Right lobe of liver (tissue), 6 donors: ENCODE measurements around the gene PRDM15. TPM values are rescaled to one million over a fixed set of nuclear protein-coding genes. Genes with fewer than 3 reads are reported as not detected.
A peak's percentile ranks its signal among the peaks of the same experiment; 100 is the strongest.

Experiments
- ATAC-seq, 4 donors: fragments of 200-7000 bp; cut with Tn5 transposase; one replicate each; pipeline ENCODE4 v1.9.1; 2020; ENCODE audit warnings: mild to moderate bottlenecking in 4 of 4, moderate library complexity in 4 of 4
- DNase-seq, 3 donors: peaks; one replicate each; pipeline ENCODE4 v3.0.0-alpha.2; 2020
- H3K27ac ChIP-seq, 3 donors: fragments of 200-600 bp; one replicate each; pipeline ENCODE4 v1.8.0; 2022
- H3K27me3 ChIP-seq, 2 donors: fragments of 200-600 bp; one replicate each; pipeline ENCODE4 v1.8.0; 2022
- H3K36me3 ChIP-seq, 4 donors: fragments of 200-600 bp; sonication (generic) in 1 of 4; one replicate each; pipeline versions ENCODE4 v1.5.1 to v1.8.0; 2017 to 2022; ENCODE audit warnings: control low read depth in 1 of 4
- H3K4me1 ChIP-seq, 4 donors: fragments of 200-600 bp; sonication (generic) in 1 of 4; one replicate each; pipeline versions ENCODE4 v1.5.1 to v1.8.0; 2017 to 2022; ENCODE audit warnings: control low read depth in 1 of 4
- H3K4me3 ChIP-seq, 3 donors: fragments of 200-600 bp; one replicate each; pipeline ENCODE4 v1.8.0; 2022
- H3K9me3 ChIP-seq, 4 donors: fragments of 200-600 bp; sonication (generic) in 1 of 4; one replicate each; pipeline versions ENCODE4 v1.5.1 to v1.8.0; 2017 to 2022; ENCODE audit warnings: control low read depth in 1 of 4
- CTCF ChIP-seq, 4 donors: fragments of 200-600 bp in 3 of 4; fragments of 450-650 bp in 1 of 4; IDR thresholded peaks; one replicate each; pipeline versions ENCODE4 v1.5.1 to v1.8.0; 2016 to 2022; ENCODE audit warnings: antibody characterized with exemption in 4 of 4, mild to moderate bottlenecking in 2 of 4
- POLR2A ChIP-seq: fragments of 450-650 bp; IDR thresholded peaks from one replicate; pipeline ENCODE4 v1.6.1; 2017; ENCODE audit warnings: antibody characterized with exemption, mild to moderate bottlenecking
- WGBS: methylation state at CpG from one replicate; pipeline ENCODE4 v1.1.6; 2018; ENCODE audit warnings: low coverage, low lambda C conversion rate; ENCODE audit not compliant: insufficient coverage; ENCODE audit errors: missing lambda C conversion rate; 5-methylcytosine and 5-hydroxymethylcytosine counted together
- intact Hi-C, 2 donors: fragments of 100-400 bp; cut with DNase I; formaldehyde crosslinking; loops; one replicate each; pipeline versions ENCODE4 v1.11.2 to v1.14.1; 2022
- total RNA-seq, 6 experiments: library from RNA; depleted of rRNA in 2 of 6; stranded (reverse); fragments of >200 nt in 2 of 6; fragmentation: NEBNext Ultra II Directional in 3 of 6; extraction: Animal tissue kit (Norgen Biotek cat#: 25700) in 3 of 6; gene quantifications; one replicate each; pipeline versions ENCODE4 v1.1.0 to v1.2.4, GENCODE V29; 2016 to 2023
- donor health status: DM: no; HTN: yes; CAD: no.
- donor health status: DM: no; HTN: no; CAD: no.
- donor health status: DM: no; HTN: no; CAD: no.
- donor health status: DM: no; HTN: yes; CAD: no.
- donor health status: DM: no; HTN: yes; CAD: no.

PRDM15 gene
- total RNA-seq, 6 experiments from 2014 or later: 1.9 to 4.0 (median 2.7) TPM

GRCh38 chr21:41856572-41856971, 22.6 kb downstream of the PRDM15 start:
- intact Hi-C loops: no loop called here

GRCh38 chr21:41854426-41854995, 24.6 kb downstream of the PRDM15 start:
- WGBS: 83% methylated on average over 7 of the region's 31 CpGs
- H3K36me3 ChIP-seq: peaks cover 0 to 5% (median 0%) of the 10 kb centered on the region in 4 donors
- DNase-seq: no peak
- TF ChIP-seq POLR2A (no peak), CTCF (IDR thresholded peaks at IDR 0.05) (no peak)
- ATAC-seq: no peak
- no peaks in the 10 kb centered on the region for H3K9me3 ChIP-seq
- no peaks in the 10 kb centered on the region for H3K4me1 ChIP-seq
- no peak overlapping the region for H3K4me3 ChIP-seq
- intact Hi-C loops: no loop called here
- H3K27me3 ChIP-seq: no peaks in the 10 kb centered on the region
- H3K27ac ChIP-seq: no peak overlapping the region

More at GRCh38 chr21:41856572-41856971, 22.6 kb downstream of the PRDM15 start:
- H3K27ac ChIP-seq: no peak overlapping the region
- H3K4me1 ChIP-seq: no peaks in the 10 kb centered on the region
- H3K36me3 ChIP-seq: peaks cover 0 to 5% (median 0%) of the 10 kb centered on the region in 4 donors
- DNase-seq: no peak
- 63% methylated on average over 10 of the region's 10 CpGs for WGBS
- H3K4me3 ChIP-seq: no peak overlapping the region
- H3K9me3 ChIP-seq: no peaks in the 10 kb centered on the region
- no peaks in the 10 kb centered on the region for H3K27me3 ChIP-seq
- peak in 3 of 4 donors; percentile 31 to 66 (median 42) for ATAC-seq
- TF ChIP-seq POLR2A (no peak), CTCF (IDR thresholded peaks at IDR 0.05) (no peak)

- ATAC-seq (no peak), DNase-seq (no peak)
- H3K27me3 ChIP-seq: no peaks in the 10 kb centered on the region
- no peaks in the 10 kb centered on the region for H3K9me3 ChIP-seq
- WGBS: no CpG with 5 or more reads among the region's 9 CpGs
- peaks cover 0 to 5% (median 0%) of the 10 kb centered on the region in 4 donors for H3K36me3 ChIP-seq
- intact Hi-C loops: no loop called here
- no peak overlapping the region for H3K27ac ChIP-seq
- TF ChIP-seq POLR2A (no peak), CTCF (IDR thresholded peaks at IDR 0.05) (no peak)
- no peaks in the 10 kb centered on the region for H3K4me1 ChIP-seq
- no peak overlapping the region for H3K4me3 ChIP-seq
Observed at GRCh38 chr21:41852929-41853320, 26.2 kb downstream of the PRDM15 start.

GRCh38 chr21:41852151-41852928, 26.8 kb downstream of the PRDM15 start:
- 87% methylated on average over 9 of the region's 21 CpGs for WGBS
- DNase-seq: no peak
- intact Hi-C loops: no loop called here
- H3K4me1 ChIP-seq: no peaks in the 10 kb centered on the region
- no peak overlapping the region for H3K27ac ChIP-seq
- H3K9me3 ChIP-seq: no peaks in the 10 kb centered on the region
- H3K36me3 ChIP-seq: peaks cover 0 to 2% (median 0%) of the 10 kb centered on the region in 4 donors
- H3K27me3 ChIP-seq: no peaks in the 10 kb centered on the region
- H3K4me3 ChIP-seq: no peak overlapping the region
- ATAC-seq: no peak
- TF ChIP-seq POLR2A (no peak), CTCF (IDR thresholded peaks at IDR 0.05) (no peak)
